HK-2 (cell line): ENCODE results near the gene PAX7.
"Not testable (repeated sequence)": the region's sequence is repeated elsewhere in the genome, so short reads cannot be mapped to it uniquely, and the experiment has no call there.

Experiments used
- DNase-seq: peaks from one replicate; pipeline ENCODE4 v3.0.0-alpha.2; 2018; ENCODE audit not compliant: unreplicated experiment

PAX7 gene

DNA sequence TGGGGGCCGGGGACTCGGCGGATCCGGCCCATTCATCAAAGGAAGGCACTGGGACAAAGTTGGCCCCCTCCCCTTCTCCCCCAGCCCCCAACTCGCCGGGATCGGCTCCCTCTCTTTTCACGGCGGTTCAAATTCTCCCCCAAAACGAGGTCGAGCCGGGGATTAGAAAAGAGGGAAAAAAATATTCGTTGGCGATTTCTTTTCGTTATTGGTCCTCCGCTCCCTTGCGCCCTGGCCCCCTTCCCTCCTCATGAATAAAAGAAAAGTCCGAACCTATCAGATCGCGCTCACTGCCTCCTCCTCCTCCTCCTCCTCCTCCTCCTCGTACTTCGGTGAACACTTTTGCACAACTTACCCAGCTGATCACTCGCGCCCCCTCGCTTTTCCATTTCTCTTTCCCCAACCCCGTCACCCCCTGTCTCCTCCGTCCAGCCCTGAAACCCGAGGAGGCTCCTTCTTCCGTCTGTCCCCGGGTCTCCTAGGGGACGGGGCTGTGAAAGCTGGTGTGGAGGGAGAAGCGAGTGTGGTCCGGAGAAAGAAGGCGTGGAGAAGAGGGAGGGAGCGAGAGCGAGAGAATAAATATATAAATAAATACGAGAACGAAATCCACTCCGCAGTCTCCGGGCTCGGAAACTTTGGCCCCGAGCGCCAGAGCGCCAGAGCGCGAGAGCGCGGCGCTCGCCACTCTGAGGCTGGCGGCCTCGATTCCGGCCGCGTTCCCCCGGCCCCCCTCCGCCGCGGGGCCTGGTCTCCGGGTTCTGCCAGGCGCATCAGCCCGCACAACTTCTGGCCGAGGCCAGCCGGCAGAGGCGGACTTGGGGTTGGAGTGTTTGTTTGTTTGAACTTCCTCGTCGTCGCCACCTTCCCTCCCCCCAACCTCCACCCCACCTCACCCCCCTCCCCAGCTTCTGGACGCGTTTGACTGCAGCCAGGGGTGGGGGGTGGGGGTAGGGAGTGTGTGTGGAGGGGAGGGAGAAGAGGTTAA, at the start of gene PAX7:
PAX7 (plus strand) TSS at position 336 of the 985 bp plus-strand sequence. CDS start 758 bp downstream, outside the sequence.
- no peak for DNase-seq

DNA sequence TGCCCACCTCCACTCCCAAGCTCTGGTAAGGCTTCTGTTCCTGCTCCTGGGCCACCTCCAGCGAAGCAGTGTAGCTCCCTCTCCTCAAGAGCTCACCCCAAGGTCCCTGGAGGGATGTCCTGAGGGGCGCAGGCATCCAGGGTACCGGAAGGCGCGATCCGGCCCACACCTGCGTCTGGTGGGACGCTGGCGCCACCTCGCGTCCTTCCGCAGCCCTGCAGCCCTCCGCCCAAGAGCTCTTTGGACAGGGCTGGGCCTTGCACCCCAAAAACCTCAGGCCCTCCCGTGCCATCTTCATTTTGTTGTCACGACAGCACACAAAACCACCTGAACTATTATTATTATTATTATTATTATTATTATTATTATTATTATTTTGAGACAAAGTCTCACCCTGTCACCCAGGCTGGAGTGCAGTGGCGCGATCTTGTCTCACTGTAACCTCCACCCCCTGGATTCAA, 49.2 kb upstream of the PAX7 start:
- peak; percentile 46 for DNase-seq

DNA sequence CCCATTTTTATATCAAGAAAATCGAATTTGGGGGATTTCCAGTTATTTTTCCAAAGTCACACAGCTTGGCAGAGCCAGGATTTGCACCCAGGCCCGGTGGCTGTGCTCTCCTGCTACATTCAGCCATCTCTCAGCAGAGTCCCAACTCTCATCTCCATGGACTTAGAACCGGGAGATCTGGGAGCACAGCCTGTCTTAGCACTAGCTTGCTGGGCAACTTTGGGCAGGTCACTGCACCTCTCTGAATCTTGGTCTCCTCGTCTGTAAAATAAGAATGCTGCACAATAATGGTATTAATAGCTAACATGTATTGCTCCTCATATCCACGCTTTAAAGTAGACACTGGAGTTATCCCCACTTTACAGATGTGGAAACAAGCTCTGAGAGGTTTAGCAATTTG, 47.8 kb upstream of the PAX7 start:
- no peak for DNase-seq

DNA sequence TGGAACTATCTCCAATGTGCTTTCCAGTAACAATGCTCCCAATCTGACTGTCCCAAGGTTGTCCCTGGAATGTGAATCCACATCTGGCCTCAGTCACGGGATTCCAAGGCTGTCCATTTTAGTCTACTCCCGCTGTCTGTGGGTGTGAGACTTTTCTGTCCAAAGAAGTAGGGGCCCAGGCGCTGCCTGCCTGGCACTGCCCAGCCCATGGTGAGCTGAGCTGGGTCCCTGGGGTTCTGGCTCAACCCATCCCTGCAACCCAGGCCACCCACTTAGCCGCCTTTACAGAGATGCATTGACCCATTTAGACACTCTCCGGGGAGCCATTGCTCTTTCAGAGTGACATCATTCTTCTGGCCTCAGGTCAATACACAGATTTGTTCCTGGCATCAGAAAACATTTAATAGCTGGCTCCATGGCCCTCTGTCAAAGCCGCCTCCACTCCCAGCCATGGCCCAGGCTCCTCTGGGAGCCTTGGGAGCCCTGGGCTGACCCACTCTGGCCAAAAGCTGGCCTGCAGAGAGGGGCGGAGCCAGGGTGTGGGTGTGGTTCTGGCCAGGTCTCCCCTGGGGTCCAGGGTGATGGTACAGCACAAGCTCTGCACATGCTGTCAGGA, 47.2 kb upstream of the PAX7 start:
- DNase-seq: no peak

DNA sequence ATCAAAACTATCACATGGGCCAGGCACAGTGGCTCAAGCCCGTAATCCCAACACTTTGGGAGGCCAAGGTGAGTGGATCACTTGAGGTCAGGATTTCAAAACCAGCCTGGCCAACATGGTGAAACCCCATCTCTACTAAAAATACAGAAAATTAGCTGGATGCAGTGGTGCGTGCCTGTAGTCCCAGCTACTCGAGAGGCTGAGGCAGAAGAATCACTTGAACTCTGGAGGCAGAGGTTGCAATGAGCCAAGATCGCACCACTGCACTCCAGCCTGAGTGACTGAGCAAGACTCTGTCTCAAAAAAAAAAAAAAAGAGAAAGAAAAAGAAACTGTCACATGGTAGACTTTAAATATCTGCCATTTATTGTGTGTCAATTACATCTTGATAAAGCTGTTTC, 44.6 kb upstream of the PAX7 start:
- DNase-seq: not testable (repeated sequence)

DNA sequence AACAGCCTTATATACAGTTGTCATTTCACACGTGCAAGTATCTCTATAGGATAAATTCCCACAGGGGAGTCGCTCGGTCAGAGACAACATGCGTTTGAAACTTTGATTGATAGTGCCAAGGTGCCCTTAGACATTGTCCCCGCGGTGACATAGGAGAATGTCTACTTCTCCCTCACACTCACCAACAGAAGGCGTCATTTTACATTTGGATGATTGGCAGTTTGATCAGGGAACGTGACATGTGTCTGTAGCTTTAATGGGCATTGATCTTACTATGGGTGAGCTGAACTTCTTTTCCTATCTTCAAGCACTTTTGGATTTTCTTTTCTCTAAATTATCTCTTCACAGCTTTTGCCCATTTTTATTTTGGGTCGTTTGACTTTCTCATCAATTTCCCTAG, 42.6 kb upstream of the PAX7 start:
- no peak for DNase-seq

DNA sequence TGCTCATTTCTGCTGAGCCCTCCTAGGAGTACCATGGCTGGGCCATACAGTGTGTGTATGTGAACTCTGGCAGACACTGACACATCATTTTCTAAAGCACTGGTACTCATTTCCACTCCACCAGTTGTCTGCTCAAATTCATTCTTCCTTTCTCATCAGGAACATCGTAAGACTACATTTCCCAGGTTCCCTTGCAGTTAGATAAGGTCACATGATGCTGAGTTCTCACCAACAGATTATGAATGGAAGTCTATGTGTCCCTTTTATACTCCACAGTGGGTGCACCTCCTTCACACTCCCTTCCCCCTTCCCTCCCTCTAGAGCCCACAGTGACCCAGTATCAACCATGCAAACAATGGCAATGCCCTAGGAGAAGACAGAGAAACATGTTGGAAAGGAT, 38.3 kb upstream of the PAX7 start:
- DNase-seq: no peak

DNA sequence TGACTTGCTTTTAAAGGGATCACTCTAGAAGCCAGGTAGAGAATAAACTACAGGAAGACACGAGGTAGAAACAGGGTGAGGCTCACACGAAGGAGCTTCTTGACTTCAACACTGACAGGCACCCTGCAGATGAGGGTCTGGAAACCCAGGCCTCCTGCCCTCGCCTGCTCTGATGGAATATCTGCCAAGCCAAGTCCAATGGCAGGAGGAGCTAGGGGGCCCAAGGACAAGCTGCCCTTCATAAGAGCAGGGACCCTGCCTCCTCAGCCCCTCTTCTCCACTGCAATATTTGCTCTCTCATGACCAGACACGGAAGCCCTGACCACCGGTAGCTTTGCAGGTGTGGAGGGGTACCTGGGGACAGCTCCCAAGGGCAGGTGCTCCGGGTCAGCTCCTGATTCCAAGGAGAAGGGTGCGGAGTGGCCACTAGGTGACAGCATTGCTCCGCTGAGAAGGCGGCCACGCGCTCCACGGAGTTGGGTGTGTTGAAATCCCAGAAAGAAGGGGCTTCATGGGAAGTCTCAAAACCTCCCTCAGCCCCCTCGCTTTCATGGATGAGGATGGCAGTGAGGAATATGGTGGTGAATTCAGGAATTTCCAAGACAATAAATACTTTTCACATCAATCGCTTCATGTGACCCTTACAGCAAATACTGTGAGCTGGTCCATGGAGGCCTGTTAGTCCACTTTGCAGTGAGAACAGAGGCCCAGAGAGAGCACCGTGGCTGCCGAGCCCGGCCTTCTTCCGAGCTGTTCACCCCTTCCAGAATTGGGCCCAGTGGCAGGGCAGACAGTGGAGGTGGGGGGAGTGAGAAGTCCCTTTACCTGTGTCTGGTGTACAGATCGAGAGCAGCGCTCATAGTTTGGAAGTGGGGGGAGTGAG, 33.2 kb upstream of the PAX7 start:
- DNase-seq: peak; percentile 55

DNA sequence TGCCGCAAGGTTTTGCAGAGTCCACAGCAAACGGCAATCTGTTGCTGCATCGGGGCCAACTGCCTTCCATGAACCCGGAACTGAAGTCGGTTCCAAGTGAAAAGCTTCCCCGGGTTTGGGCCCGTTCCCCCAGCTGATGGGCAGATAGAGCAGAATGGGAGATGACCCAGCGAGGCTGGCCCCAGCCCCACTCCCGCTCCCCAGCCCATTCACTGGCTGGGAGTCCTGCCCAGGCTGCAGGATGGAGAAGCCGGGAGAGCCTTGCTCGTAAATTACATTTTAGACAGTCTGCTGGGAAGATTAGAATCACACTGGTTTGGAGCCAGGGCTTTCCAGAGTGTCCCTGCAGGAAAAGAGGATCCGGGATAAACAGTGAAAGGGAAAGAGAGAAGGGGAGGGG, 31.6 kb upstream of the PAX7 start:
- no peak for DNase-seq

DNA sequence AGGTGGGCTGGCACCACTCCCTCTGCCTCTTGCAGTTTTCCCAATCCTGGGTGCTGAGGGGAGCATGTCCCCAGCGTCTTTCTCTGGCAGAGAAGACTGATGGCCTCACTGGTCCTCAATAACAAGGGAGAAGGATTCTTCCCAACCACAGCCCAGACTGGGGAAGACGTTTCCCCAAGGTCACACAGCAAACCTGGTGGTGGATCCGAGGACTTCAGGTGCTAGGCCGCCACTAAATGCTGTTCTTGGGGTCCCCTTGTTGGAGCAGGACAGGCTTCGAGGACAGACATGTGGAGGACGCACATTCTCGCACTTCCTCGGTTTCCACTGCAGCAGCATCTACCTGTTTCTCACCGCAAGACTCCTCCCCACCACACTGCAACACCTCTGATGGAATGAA, 30.9 kb upstream of the PAX7 start:
- DNase-seq: no peak

DNA sequence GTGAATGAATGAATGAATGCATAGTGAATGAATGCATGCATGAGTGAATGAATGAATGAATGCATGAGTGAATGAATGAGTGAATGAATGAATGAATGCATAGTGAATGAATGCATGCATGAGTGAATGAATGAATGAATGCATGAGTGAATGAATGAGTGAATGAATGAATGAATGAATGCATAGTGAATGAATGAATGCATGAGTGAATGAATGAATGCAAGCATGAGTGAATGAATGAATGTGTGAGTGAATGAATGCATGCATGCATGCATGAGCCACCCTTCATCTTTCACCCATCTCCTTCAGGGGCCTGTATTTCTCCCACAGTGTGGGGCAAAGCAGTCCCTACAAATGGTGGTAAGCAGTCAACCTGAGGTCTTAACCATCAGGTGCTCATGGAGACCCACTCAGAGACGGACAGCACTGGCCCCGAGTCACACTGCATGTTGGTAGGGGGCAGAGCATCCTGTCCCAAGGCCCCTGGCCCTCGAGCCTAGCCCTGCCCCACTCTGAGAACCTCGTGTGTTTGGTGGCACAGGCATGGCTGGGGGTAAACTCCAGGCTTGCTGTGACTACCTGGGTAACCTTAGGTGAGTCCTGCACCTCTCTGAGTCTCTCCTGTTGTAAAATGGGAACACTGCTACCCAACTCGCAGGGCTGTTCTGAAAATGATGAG, 28.0 kb upstream of the PAX7 start:
- no peak for DNase-seq

DNA sequence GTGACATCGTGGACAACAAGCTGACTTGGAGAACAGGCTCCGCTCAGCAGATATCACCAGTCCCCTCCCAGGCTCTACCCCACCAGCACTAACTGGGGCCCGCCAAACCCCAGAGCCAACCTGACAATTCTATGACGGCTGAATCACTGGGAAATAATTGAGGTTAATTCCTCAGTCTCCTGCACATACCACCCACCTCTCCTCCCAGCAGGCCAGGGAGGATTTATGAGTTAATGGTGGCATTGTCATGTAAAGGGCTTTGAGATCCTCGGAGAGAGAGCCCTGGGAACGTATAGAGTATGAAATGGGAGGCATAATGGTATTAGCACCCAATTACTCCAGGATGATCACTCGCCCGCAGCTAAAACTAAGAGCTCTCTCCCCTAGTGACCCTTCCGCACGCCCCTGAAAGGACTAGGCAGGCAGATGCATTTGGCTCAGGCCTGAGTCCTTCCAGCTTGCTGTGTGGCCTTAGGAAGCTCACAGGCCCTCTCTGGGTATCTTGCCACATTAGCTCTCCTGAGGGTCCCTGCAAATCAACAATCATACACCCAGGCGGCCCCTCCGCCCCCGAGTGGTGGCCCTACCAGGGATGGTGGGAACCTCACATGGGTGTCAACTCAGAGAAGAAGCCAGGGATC, 27.3 kb upstream of the PAX7 start:
- DNase-seq: no peak

DNA sequence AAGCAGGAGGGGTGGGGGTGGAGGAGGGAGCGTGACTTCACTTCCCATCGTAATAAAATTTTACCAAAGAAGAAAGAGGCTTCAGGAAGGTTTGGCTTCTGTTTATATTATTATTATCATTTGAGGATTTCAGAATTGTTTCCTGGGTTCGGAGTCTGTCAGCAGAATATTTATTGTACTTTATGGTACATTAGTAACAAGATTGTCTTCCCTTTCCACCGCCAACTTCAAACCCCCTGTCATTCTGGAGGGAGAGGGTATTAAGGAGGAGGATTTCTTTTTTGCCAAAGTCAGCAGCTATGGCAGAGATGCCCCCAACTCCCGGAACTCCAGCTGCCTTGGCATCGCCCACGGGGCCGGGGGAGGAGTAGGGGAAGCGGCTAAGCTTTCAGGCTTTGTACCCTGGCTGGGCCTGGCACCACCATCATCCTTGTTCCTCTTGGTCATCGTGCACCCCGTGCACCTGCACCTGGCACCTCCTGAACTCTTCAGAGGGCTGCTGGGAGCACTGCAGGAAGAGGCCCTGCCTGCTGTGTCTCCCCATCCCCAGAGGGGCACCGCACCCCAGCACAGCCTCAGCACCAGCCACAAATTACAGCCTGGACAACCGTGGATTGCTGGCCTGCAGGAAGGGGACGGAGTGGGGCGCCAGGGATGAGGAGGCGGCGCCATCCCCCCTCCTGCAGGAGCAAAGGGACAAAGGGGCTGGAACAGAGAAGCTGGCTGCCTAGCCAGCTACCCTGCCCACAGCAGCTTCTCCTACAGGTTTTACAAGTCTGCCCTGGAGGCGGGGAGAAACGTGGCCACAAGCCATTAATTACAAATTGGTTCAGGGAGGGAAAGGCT, 24.0 kb upstream of the PAX7 start:
- DNase-seq: no peak

DNA sequence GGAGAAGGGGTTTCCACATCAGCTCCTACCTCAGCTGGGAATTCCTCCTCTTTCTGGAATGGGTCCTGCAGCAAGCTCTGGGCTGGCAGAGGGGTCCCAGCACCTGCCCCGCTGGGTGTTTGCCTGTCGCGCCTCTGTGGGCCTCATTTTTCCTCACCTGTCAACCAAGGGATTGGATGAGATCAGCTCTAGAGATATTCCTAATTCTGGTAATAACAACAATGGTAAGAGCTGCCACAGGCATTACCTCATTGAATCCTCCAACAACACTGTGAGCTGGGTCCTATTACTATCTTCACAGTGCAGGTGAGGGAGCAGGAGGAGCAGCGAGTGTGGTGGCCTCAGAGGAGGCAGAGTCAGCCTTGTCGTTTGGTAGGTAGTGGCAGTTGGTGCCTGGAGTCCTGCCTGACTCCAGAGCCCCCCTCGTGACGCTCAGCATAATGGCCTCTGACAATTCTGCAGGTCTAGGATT, 23.3 kb upstream of the PAX7 start:
- no peak for DNase-seq

DNA sequence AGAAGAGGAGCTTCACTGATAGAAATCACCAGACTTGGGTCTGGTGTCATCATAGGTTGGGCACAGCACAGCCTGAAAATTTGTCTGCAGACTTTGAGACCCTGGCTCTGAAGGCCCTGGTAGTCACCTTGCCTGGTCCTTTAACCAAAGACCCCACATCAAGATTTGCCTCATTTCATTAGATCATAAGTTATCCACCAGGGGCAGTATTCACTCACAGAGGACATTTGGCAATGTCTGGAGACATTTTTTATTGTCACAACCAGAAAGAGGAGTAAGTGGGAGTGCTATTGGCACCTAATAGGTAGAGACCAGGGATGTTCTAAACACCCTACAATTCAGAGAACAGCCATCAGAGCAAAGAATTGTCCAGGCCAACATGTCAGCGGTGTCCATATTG, 22.1 kb upstream of the PAX7 start:
- no peak for DNase-seq

DNA sequence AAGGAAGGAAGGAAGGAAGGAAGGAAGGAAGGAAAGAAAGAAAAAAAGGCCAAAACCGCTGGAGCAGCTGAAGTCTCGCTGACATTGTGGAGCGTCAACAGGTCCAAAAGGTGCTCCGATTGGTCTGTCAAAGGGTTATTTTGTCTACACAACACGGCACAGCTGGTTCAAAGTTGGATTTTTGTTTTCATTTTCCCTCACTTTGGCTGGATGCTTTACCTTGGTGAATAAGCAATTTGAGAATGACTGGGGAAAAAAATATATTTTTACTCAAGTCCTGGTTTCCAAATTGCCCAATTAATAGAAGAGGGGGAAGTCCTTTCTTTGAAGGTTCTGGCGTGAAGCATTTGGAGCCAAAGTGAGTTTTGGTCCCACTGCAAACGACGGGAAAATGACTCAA, 19.3 kb upstream of the PAX7 start:
- DNase-seq: no peak

DNA sequence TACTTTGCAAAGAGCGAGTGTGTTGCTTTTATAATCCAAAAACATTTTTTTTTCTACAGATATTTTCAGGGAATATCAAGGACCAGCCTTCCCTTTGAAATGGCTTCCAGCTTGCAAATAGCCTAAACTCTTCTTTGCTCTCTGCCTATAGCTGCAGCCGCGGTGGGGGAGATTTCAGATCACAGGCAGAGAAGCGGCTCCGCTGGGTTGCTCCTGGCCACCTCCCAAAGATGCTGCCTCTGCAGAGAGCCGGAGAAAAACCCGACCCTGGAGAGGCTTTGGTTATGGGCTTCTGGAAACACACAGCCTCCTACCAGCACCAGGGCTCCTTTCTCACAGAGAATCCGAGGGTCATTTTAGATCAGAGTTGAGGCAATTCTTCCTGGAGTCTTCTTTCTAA, 18.6 kb upstream of the PAX7 start:
- no peak for DNase-seq

DNA sequence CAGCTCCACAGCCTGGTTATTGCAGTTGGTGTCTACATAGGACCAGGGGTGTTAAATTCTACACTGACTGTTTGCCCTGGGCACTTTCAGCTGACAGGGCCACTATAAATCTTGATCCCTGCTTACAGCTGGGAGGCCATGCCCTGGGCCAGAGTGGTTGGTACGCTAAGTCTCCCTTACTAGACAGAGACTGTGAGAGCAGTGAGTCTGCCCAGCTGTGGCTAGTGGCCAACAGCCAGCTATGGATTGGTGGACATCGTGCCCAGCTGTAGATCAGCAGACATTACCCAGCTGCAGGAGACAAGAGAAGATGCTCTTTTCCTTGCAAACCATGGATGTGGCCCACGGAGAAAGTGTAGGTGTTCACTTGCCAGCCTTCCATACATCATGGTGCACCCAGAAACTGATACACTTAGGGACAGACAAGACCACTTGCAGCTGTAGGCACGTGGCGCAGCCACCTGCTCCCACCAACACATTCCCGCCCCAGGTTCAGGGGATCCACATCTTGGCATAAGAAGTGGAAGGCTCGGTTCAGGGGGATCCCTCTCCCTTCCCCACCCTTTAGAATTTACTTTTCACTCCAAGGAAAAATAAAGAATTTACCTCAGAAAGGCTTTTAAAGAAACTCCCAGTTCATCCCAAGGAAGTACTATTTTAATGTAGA, 16.4 kb upstream of the PAX7 start:
- DNase-seq: no peak
